C4-2B (cell line): Measurements from ENCODE around the gene EBF3.

Experiments used
- H3K27ac ChIP-seq: fragments of 450-650 bp; 2 replicates; pipeline ENCODE4 v1.5.1; 2017
- ZFX ChIP-seq: fragments of 450-650 bp; IDR thresholded peaks from 2 replicates; pipeline ENCODE4 v1.6.1; 2017
- TF ChIP-seq, protein P1 (sequence below): fragments of 450-650 bp; conservative IDR thresholded peaks from 2 replicates; pipeline ENCODE4 v1.5.1; 2017; ENCODE audit warnings: mild to moderate bottlenecking

Gene EBF3, protein sequence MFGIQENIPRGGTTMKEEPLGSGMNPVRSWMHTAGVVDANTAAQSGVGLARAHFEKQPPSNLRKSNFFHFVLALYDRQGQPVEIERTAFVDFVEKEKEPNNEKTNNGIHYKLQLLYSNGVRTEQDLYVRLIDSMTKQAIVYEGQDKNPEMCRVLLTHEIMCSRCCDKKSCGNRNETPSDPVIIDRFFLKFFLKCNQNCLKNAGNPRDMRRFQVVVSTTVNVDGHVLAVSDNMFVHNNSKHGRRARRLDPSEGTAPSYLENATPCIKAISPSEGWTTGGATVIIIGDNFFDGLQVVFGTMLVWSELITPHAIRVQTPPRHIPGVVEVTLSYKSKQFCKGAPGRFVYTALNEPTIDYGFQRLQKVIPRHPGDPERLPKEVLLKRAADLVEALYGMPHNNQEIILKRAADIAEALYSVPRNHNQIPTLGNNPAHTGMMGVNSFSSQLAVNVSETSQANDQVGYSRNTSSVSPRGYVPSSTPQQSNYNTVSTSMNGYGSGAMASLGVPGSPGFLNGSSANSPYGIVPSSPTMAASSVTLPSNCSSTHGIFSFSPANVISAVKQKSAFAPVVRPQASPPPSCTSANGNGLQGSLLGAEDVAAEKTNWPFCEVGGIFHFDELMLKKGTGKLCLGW

DNA sequence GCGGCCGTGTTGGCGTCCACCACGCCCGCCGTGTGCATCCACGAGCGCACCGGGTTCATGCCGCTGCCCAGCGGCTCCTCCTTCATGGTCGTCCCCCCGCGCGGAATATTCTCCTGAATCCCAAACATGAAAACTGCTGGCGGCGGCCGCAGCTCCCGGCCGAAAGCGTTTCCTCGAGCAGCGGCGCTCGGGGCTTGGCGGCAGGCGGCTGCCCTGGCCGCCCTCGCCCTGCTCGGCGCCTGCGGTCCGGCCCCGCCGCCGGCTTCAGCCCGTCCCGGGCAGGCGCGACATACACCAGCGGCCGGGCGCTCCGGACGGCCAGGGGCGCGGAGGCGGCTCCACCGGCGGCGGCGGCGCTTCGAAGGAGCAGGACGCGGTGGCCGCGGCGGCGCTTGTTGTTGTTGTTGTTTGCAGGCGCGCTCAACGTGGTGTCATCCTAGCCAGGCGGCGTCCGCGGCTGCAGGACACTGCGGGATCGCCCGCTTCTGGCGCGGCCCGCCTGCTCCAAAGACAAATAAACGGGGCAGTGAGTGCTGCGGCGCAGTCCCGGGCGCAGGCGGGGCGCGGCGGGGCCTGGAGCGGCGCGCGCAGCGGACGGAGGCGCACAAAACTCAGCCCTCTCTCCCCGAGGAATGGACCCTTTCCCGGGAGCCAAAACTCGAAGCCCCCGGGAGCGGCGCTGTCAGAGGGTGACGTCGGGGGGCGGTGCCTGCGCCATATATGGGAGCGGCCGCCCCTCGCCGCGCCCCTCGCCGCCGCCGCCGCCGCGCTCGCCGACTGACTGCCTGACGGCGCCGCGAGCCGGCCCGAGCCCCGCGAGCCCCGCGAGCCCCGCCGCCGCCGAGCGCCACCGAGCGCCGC lies at the start of gene EBF3:
TSS of gene EBF3 (minus strand) at position 634 of the 861 bp plus-strand sequence. CDS start at position 128, 506 bp downstream.
- peak within 1 kb of the TSS; percentile 47 for H3K27ac ChIP-seq
- TF ChIP-seq, protein P1, sequence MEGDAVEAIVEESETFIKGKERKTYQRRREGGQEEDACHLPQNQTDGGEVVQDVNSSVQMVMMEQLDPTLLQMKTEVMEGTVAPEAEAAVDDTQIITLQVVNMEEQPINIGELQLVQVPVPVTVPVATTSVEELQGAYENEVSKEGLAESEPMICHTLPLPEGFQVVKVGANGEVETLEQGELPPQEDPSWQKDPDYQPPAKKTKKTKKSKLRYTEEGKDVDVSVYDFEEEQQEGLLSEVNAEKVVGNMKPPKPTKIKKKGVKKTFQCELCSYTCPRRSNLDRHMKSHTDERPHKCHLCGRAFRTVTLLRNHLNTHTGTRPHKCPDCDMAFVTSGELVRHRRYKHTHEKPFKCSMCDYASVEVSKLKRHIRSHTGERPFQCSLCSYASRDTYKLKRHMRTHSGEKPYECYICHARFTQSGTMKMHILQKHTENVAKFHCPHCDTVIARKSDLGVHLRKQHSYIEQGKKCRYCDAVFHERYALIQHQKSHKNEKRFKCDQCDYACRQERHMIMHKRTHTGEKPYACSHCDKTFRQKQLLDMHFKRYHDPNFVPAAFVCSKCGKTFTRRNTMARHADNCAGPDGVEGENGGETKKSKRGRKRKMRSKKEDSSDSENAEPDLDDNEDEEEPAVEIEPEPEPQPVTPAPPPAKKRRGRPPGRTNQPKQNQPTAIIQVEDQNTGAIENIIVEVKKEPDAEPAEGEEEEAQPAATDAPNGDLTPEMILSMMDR, result no peak
- no peak for TF ChIP-seq ZFX

DNA sequence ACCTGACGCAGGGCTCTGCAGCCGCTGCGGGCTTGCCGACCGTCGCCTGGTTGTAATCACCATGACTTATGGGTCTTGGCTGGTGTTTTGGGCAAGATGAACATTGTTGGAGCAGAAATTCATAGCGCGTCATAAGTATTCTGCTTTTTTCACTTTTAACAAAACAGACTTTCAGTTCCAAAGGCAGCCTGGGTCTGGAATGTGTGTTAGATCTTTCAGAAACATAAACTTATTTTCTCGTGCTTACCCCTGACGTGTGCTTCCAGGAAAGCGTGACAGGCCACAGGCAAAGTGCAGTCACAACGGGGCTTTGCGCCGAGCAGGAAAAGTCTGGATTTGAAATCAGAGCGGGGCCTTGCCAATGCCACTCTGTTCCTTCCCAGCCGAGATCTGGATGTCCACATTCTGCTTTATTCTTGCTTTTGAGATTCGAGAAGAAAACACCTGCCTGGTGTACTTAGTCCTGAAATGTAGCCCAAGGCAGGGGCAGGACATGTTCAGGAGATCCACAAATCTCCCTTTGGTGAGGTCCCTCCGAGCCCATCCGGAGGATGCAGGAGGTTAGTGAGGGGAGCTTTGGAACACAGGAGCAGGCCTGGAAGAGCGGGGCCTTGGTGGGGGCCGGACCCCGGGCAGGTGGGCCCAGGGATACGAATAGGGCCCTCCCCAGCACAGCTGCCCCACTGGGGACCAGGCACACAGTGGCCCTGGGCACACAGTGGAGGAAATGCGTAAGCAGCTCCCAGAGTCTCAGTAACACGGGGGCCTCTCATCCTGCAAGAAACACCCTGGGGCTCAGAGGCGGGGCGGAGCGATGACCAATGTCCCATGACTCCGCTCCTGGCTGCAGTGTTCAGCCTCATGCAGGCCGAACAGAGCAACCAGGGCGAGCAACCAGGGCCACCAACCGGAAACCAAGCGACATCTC lies 49.5 kb upstream of the EBF3 start:
- no peak overlapping the region for H3K27ac ChIP-seq
- TF ChIP-seq ZFX, result no peak
- TF ChIP-seq, protein P1, result no peak

DNA sequence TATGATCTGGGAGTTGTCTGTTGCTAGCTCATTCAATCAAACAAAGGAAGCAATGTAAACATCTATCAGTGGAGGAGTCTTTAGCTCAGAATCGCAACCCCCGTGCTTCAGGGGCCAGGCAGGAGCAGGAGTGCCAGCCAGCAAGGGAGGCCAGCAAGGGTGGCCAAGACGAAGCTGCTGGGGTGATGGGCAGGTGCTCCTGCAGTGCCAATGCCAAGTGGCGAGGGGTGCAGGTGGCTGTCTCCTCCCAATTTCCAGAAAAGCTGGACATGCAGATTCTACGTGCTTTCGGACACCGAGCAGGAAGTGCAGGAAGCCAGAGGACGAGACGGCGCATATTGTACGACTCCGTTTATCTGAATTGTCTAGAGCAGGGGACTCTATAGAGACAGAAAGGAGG lies 48.1 kb upstream of the EBF3 start:
- TF ChIP-seq ZFX, result no peak
- TF ChIP-seq, protein P1, result no peak

DNA sequence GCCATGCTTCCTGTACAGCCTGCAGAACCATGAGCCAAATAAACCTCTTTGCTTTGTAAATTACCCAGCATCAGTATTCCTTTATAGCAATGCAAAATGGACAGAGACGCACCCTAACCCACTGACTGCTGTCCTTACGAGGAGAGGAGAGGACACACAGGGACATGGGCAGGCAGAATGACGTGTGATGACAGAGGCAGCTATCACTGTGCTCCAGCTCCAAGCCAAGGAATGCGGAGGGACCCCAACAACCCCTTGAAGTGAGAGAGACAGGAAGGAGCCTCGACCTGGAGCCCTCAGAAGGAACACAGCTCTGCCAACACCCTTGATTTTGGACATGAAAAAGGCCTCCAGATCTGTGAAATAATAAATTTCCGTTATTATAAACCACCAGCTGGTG lies 46.6 kb upstream of the EBF3 start:
- H3K27ac ChIP-seq, result no peak overlapping the region
- no peak for TF ChIP-seq ZFX
- TF ChIP-seq, protein P1, result no peak

More for the DNA sequence above, 48.1 kb upstream of the EBF3 start:
- H3K27ac ChIP-seq, result no peak overlapping the region

DNA sequence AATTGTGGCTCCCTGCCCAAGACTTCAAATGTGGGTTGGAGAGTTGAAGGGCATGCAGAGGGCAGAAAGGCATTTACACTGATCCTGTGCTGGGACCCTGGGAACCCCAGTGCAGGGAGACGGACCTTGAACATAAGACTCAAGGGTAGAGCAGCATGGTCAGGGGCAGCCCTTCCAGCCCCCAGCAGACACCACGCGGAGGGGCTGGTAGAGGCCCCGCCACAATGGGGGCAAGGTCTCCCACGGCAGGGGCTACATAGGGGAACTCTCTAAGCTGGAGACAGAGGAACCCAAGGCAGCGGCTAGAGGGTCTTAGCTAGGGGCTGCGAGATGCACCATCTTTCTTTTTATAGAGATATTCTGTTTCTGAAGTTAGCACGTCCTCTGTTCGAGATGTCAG lies 45.2 kb upstream of the EBF3 start:
- TF ChIP-seq, protein P1, result no peak
- TF ChIP-seq ZFX, result no peak
- H3K27ac ChIP-seq, result no peak overlapping the region

DNA sequence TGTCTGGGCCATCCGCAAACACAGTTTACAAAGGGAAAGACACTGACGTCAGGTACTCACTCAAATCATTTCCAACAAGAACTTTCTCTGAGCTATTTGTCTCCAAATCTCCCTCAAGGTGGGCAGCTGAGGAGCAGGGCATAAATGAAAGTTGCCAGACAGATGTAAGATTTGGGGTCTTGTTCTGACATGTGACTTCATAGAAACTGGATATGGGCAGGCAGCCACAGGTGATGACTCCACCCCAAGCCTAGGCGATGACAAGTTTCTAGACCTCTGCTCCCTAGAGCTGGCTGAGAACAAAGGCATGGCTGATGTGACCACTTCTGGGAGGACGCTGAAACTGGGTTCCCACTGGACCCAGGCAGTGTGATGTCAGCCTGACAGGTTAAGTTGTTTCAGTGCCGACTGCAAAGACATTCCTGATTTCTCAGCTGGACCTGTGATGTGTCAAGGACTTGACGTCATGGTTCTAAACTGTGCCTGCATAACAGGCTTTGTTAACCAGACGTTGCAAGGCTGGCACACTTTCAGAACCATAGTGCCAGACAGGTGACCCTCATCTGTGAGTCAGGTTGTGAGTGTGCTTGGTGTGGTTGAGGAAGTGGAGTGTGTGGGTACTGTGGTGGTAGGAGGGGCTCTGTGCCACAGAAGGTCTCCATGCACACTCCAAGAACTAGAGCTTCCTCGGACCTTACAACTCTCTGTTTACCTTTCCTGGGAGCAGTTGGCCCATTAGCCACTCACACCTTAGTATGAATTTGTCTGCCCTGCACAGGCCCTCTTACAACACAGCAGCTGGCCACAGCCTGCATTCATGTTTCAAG lies 39.9 kb upstream of the EBF3 start:
- TF ChIP-seq, protein P1, result no peak
- no peak for TF ChIP-seq ZFX
- H3K27ac ChIP-seq, result no peak overlapping the region
